ENCODE measurements around the gene CALHM4.

- no peak for TF ChIP-seq CTCF (conservative IDR thresholded peaks at IDR 0.05; ENCODE audit: low read depth, low read length)
- TF ChIP-seq EZH2phosphoT487 (IDR thresholded peaks at IDR 0.05; ENCODE audit: borderline replicate concordance, low read length) = no peak
These were observed 8.5 kb downstream of the CALHM4 start for GRCh38 chr6:116562019-116562403.
